ENCODE results near the gene IVL.
A peak's percentile ranks its signal among the peaks of the same experiment; 100 is the strongest.

Gene IVL

DNA sequence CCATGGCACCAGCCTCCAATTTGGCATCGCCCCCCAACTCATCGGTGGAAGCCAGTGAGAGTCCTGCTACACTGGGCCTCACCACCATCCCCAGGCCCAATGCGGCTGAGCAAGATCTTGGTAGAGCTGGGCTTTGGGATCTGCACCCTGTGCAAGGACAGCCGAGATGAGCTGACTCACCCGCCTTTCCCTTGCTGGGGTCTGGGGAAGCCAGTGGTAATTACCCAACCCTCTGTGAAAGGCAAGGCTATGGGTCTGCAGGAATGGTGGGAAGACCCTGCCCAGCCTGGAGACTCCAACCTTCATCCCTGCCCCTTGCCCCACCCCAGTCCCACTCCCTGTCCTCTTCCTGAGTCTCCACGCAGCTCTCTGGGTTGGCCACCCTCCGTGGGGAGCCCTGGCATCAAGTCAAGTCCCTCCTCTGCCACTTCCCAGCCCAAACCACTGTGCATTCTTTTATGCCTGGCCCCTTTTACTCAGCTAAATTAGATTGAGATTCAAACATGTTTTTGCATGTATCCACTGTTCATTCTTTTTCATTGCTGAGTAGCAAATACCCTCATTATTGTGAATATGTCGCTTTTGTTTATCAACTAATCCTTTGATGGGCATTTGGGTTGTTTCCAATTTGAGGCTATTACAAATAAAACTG is 21.5 kb upstream of the IVL start:
- DNase-seq (ENCODE audit: extremely low spot score, insufficient read length, low read depth) (no peak), FAIRE-seq (no peak)

DNA sequence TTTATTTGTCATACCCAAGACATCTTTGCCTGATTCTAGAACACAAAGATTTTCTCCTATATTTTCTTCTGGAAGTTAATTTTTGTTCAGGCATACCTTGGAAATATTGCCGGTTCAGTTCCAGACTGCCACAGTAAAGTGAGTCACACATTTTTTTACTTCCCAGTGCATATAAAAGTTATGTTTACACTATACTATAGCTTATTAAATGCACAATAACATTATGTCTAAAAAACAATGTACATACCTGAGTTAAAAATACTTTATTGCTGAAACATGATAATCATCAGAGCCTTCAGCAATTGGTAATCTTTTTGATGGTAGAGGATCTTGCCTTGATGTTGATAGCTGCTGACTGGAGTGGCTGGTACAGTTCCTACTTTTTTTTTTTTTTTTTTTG is 20.2 kb upstream of the IVL start:
- no peak for FAIRE-seq
- no peak for DNase-seq (ENCODE audit: extremely low spot score, insufficient read length, low read depth)

- no peak for FAIRE-seq
These were observed 9.3 kb upstream of the IVL start for GRCh38 chr1:152899027-152899426.

DNA sequence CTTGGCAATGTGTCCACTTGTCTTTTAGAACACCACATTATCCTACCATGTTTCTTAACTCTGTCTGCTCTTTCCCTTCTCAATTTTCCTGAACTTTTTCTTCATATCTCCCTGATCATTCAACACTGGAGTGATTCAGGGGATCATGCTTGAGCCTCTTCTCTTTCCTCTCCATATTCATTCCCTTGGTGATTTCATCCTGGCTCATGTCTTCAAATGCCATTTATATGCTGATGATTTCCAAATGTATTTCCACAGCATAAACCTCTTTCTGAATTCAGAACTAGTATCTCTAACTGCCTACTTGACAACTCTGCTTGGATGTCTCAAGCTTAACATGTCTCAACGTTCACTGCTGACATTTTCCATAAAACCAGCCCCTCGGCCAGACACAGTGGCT is 8.5 kb upstream of the IVL start:
- DNase-seq (ENCODE audit: extremely low spot score, insufficient read length, low read depth) (no peak), FAIRE-seq (no peak)

More at GRCh38 chr1:152899027-152899426, 9.3 kb upstream of the IVL start:
- DNase-seq (ENCODE audit: extremely low spot score, insufficient read length, low read depth), result no peak

GRCh38 chr1:152901631-152902030 is 6.7 kb upstream of the IVL start:
- no peak for FAIRE-seq

GRCh38 chr1:152902636-152903035 is 5.7 kb upstream of the IVL start:
- no peak for FAIRE-seq
- no peak for DNase-seq (ENCODE audit: extremely low spot score, insufficient read length, low read depth)

More at GRCh38 chr1:152901631-152902030, 6.7 kb upstream of the IVL start:
- no peak for DNase-seq (ENCODE audit: extremely low spot score, insufficient read length, low read depth)

- no peak for DNase-seq (ENCODE audit: extremely low spot score, insufficient read length, low read depth)
- no peak for FAIRE-seq
These were observed 3.5 kb upstream of the IVL start for GRCh38 chr1:152904688-152905440.

- FAIRE-seq (no peak), DNase-seq (ENCODE audit: extremely low spot score, insufficient read length, low read depth) (no peak)
These were observed 2.3 kb upstream of the IVL start for GRCh38 chr1:152906023-152906565.

DNA sequence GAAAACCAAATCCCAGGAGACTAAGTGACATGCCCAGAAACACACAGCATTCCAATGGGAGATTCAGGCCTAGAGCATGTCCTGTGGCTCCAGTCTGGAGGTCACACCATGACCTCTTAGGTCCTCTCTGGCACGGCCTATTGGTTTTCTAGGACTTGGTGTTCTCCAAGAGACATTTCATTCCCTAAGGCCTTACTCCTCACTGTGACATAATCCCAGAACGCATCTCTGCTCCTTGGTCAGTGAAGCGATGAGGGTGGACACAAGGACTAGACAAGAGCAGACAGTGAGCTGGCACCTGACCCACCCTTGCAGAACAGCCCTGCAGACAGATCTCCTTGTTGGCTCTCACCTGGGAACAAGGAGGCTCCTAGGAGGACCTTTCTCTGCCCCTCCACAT is 860 bp downstream of the IVL start:
- DNase-seq (ENCODE audit: extremely low spot score, insufficient read length, low read depth), result no peak
- FAIRE-seq, result no peak

- no peak for DNase-seq (ENCODE audit: extremely low spot score, insufficient read length, low read depth)
- no peak for FAIRE-seq
These were observed 4.1 kb downstream of the IVL start for GRCh38 chr1:152912471-152912870.

DNA sequence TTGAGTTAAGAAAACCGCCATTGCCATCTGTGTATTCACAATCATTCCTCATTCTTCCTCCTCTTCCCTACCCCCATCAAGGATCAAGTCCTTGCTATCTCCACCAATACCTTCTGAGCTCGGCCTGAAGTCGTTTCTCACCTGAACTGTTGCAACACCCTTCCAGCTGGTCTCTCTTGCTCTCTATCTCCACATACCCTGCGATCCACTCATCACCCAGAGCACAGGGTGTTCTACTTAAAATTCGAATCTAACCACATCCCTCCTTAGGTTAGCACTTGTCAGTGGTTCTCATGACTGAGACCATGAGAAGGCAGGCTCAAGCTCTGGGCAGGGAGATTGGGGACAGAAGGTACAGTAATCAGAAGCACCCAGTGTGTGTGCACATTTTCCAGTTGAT is 4.6 kb downstream of the IVL start:
- no peak for FAIRE-seq
- DNase-seq (ENCODE audit: extremely low spot score, insufficient read length, low read depth), result no peak

DNA sequence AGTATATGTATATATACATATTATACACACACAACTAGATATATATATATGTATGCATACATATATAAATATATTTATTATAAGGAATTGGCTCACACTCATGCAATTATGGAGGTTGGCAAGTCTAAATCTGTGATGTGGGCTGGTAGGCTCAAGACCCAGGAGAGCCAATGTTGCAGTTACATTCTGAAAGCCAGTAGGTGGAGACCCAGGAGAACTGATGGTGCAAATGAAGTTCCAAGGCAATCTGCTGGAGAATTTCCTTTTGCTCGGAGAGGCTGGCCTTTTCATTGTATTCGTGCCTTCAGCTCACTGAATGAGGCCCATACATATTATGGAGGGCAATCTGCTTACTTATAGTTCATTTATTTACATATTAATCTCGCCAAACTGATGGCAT is 9.4 kb downstream of the IVL start:
- FAIRE-seq (no peak), DNase-seq (ENCODE audit: extremely low spot score, insufficient read length, low read depth) (no peak)

DNA sequence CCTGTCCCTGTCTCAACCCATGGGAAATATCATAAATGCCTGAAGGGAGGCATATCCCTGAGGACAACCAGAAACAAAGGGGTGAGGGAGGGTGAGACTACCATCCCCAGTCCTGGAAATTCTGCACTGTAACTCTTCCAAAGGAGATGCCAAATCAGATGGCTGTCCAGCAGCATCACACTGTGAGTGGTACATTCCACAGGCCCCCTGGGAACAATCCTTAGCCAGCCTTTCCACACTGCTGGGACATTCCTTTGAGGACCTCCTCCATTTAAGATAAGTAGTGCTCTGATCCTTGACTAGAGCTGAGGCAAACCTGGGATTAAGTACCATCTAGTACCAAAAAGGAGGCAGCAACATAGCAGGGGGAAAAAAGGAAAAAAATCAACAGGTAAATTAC is 10.7 kb downstream of the IVL start:
- DNase-seq (ENCODE audit: extremely low spot score, insufficient read length, low read depth) (no peak), FAIRE-seq (no peak)

- FAIRE-seq (no peak), DNase-seq (ENCODE audit: extremely low spot score, insufficient read length, low read depth) (no peak)
These were observed 15.8 kb downstream of the IVL start for GRCh38 chr1:152924191-152924590.

GRCh38 chr1:152926091-152926490 is 17.7 kb downstream of the IVL start:
- peak; percentile 91 for FAIRE-seq
- DNase-seq (ENCODE audit: extremely low spot score, insufficient read length, low read depth), result no peak

DNA sequence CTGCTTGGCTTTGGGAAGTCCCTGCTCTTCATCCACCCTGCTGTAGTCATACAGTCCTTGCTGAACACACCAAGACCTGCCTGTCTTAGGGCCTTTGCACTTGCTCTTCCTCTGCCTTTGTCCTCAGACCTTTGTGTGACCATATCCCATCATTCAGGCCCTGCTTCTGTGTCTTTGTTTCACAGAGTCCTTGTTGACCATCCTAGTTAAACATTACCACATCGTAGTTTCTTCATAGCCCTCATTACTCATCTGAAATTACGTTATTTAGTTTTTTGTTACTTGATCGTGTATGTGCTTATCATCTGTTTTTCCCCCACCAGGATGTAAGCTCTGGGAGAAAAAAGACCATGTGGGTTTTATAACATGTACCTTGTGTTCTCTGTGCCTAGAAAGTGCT is 20.3 kb downstream of the IVL start:
- DNase-seq (ENCODE audit: extremely low spot score, insufficient read length, low read depth) (no peak), FAIRE-seq (no peak)

DNA sequence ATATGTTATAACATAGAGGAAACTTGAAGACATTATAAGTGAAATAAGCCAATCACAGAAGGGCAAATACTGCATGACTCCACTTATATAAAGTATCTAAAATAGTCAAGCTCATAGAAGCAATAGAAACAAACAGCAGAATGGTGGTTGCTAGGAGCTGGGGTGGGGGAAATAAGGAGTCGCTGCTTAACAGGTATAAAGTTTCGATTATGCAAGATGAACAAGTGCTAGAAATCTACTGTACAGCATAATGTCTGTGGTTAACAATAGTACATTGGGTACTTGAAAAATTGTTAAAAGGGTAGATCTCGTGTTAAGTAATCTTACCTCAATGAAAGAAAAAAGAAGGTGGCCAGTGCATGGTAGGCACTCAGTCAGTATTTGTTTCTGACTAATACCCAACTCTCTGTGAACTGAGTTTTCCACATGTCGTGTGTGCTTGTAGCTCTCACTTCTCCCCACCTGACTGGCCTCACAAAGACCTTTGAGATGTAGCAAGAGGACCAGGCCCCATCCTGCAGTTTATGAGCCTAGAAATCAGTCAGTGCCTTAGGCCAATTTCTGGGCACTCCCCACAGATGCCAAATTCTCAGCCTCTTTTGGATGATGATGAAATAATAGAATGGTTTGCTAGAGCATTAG is 23.9 kb downstream of the IVL start:
- FAIRE-seq, result no peak
- no peak for DNase-seq (ENCODE audit: extremely low spot score, insufficient read length, low read depth)

DNA sequence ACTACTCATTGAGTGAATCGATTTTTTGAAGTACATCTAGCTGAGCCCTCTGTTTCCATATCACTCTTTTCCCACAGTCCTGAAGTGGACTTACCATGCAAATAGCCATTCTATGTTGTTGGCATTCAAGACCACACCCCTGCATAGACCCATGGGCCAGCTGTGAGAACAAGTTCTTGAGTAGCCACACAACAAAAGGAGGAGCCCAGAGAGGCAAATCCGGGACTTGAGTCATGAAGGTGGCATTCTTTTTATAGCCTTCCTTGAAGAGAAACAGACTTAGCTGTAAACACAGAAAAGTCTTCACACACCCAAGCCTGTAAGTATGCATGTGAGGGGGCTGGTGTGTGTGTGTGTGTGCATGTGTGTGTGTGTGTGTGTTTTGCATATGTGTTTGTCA is 24.9 kb downstream of the IVL start:
- DNase-seq (ENCODE audit: extremely low spot score, insufficient read length, low read depth) (no peak), FAIRE-seq (no peak)

- no peak for DNase-seq (ENCODE audit: extremely low spot score, insufficient read length, low read depth)
These were observed 32.3 kb downstream of the IVL start for GRCh38 chr1:152940614-152941013.

DNA sequence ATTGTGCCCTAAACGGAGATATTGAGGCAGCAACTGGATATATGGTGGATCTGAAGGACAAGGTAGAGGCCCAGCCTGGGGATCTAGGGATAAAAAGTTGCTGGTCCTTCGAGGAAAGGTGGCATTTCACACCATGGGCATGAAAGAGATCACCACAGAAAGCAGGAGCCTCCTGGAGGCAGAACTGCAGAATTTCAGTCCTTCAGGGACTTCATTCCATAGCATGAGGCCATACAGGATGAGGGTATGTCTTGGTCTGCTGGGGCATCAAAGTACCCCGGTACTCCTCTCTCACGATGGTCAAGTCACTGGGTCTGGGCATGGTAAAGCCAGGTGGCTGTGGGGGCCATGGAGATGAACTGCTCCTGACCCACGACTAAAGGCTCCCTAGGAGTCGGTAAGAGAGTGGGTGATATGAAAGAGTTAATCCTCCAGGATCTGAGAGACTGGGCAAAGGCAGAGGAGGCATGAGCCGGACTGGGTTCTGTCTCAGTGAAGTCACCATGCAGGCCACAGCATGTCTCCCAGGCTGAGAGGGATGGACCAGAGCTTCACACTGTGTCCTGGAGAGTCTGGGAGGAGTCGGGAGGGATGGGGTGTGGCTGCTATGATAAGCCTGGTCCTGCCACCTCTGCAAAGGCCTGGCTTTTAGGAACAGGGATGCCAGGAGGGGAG is 32.8 kb downstream of the IVL start:
- no peak for FAIRE-seq
- DNase-seq (ENCODE audit: extremely low spot score, insufficient read length, low read depth), result no peak

More at GRCh38 chr1:152940614-152941013, 32.3 kb downstream of the IVL start:
- FAIRE-seq, result no peak
